OCI-LY1 (cell line): Measurements from ENCODE around the gene MRPS22.
"Not testable (repeated sequence)": the region's sequence is repeated elsewhere in the genome, so short reads cannot be mapped to it uniquely, and the experiment has no call there.

ENCODE experiments used
- H2AFZ ChIP-seq: fragments of 200-600 bp; sonication (generic), shearing (Covaris generic); 2 replicates; pipeline ENCODE4 v1.6.0; 2014; ENCODE audit warnings: antibody characterized with exemption, mild to moderate bottlenecking, low read length
- H3F3A ChIP-seq: fragments of 200-600 bp; sonication (generic), shearing (Covaris generic); 2 replicates; pipeline ENCODE4 v1.6.0; 2014; ENCODE audit warnings: mild to moderate bottlenecking, antibody characterized with exemption, low read length, moderate library complexity; ENCODE audit not compliant: insufficient read depth
- H3K27ac ChIP-seq: fragments of 200-600 bp; sonication (generic); 2 replicates; pipeline ENCODE4 v1.5.1; 2014; ENCODE audit warnings: low read length, mixed run types, mild to moderate bottlenecking, low read depth; ENCODE audit not compliant: poor library complexity, severe bottlenecking
- H3K27me3 ChIP-seq: fragments of 200-600 bp; sonication (generic); 2 replicates; pipeline ENCODE4 v1.6.0; 2014; ENCODE audit warnings: antibody characterized with exemption, mild to moderate bottlenecking, low read length, moderate library complexity; ENCODE audit not compliant: insufficient read depth
- H3K36me3 ChIP-seq: fragments of 200-600 bp; sonication (generic); 2 replicates; pipeline ENCODE4 v1.6.1; 2014; ENCODE audit warnings: mild to moderate bottlenecking, antibody characterized with exemption, low read length, moderate library complexity, mixed read lengths; ENCODE audit not compliant: insufficient read depth
- H3K4me1 ChIP-seq: fragments of 200-600 bp; sonication (generic); 2 replicates; pipeline ENCODE4 v1.5.1; 2014; ENCODE audit warnings: mild to moderate bottlenecking, low read length, moderate library complexity; ENCODE audit not compliant: insufficient read depth, severe bottlenecking
- H3K4me2 ChIP-seq: fragments of 200-600 bp; sonication (generic), shearing (Covaris generic); 2 replicates; pipeline ENCODE4 v1.6.1; 2014; ENCODE audit warnings: low read length
- H3K4me3 ChIP-seq: fragments of 200-600 bp; sonication (generic); 2 replicates; pipeline ENCODE4 v1.5.1; 2014; ENCODE audit warnings: low read length, low read depth, mild to moderate bottlenecking, mixed read lengths; ENCODE audit not compliant: poor library complexity, severe bottlenecking
- H3K79me2 ChIP-seq: fragments of 200-600 bp; shearing (Covaris generic); 2 replicates; pipeline ENCODE4 v1.6.1; 2016; ENCODE audit warnings: mixed run types, low read length, mixed read lengths; ENCODE audit not compliant: insufficient read depth
- H3K9ac ChIP-seq: fragments of 200-600 bp; sonication (generic), shearing (Covaris generic); 2 replicates; pipeline ENCODE4 v1.6.1; 2014; ENCODE audit warnings: mild to moderate bottlenecking, low read length, mixed read lengths
- H3K9me2 ChIP-seq: fragments of 200-600 bp; sonication (generic), shearing (Covaris generic); 2 replicates; pipeline ENCODE4 v1.6.1; 2014; ENCODE audit warnings: low read depth, mild to moderate bottlenecking, low read length, mixed read lengths
- H3K9me3 ChIP-seq: fragments of 200-600 bp; shearing (Covaris generic); 2 replicates; pipeline ENCODE4 v1.6.1; 2014; ENCODE audit warnings: low read length, mixed read lengths
- H4K20me1 ChIP-seq: fragments of 200-600 bp; sonication (generic), shearing (Covaris generic); 2 replicates; pipeline ENCODE4 v1.6.0; 2016; ENCODE audit warnings: mild to moderate bottlenecking, low read length; ENCODE audit not compliant: insufficient read depth
- CTCF ChIP-seq: fragments of 200-600 bp; sonication (generic), shearing (Covaris generic); IDR thresholded peaks from 2 replicates; pipeline ENCODE4 v1.5.1; 2017; ENCODE audit warnings: mild to moderate bottlenecking, antibody characterized with exemption, low read length, moderate library complexity, mixed read lengths
- EZH2 ChIP-seq: fragments of 200-600 bp; sonication (generic), shearing (Covaris generic); IDR thresholded peaks from 2 replicates; pipeline ENCODE4 v1.8.0; 2017; ENCODE audit warnings: borderline replicate concordance, mixed run types, mild to moderate bottlenecking, antibody characterized with exemption, low read length, moderate library complexity, mixed read lengths

Gene MRPS22

GRCh38 chr3:139396707-139397106, 52.9 kb downstream of the MRPS22 start:
- Histone ChIP-seq H3K4me3 (no peak overlapping the region), H3K4me2 (no peak overlapping the region), H3K9ac (no peak overlapping the region), H3K79me2 (no peaks in the 10 kb centered on the region), H3K27me3 (no peaks in the 10 kb centered on the region), H3K36me3 (no peaks in the 10 kb centered on the region), H3K27ac (no peak overlapping the region), H3F3A (no peaks in the 10 kb centered on the region), H3K9me2 (no peaks in the 10 kb centered on the region), H2AFZ (no peak overlapping the region), H3K9me3 (0 out of 2 replicates have a peak, but pooled peaks cover 2% of the 10 kb centered on the region), H4K20me1 (0 out of 2 replicates have a peak, but pooled peaks cover 2% of the 10 kb centered on the region), H3K4me1 (no peaks in the 10 kb centered on the region)
- TF ChIP-seq CTCF: no peak
- TF ChIP-seq EZH2: no peak

GRCh38 chr3:139401155-139401554, 57.3 kb downstream of the MRPS22 start:
- H3K79me2 ChIP-seq, H3F3A ChIP-seq, H3K4me3 ChIP-seq: not testable (repeated sequence)

More at GRCh38 chr3:139401155-139401554, 57.3 kb downstream of the MRPS22 start:
- not testable (repeated sequence) for H3K36me3 ChIP-seq, H3K9ac ChIP-seq, H3K4me1 ChIP-seq, H3K9me2 ChIP-seq, H3K4me2 ChIP-seq, H4K20me1 ChIP-seq, H3K27ac ChIP-seq, H2AFZ ChIP-seq, H3K27me3 ChIP-seq
- peaks cover 10% of the 10 kb centered on the region; the same call in 1 of the 2 replicates for H3K9me3 ChIP-seq
